Prostate gland (tissue), 2 donors: ENCODE results near the gene VPS37C.

Source experiments
- POLR2A ChIP-seq: fragments of 450-650 bp; IDR thresholded peaks from one replicate; pipeline ENCODE4 v1.6.1; 2016; ENCODE audit warnings: antibody characterized with exemption, mild to moderate bottlenecking
- TF ChIP-seq, protein P1 (sequence below), 4 experiments: fragments of 200-600 bp in 2 of 4; fragments of 450-650 bp in 2 of 4; sonication (generic) in 2 of 4; IDR thresholded peaks; 1 replicate in 3 of 4; 2 replicates in 1 of 4; pipeline ENCODE4 v1.5.1; 2016 to 2019; ENCODE audit warnings: antibody characterized with exemption in 4 of 4, mild to moderate bottlenecking in 2 of 4, moderate library complexity in 2 of 4

- TF ChIP-seq, protein P1, sequence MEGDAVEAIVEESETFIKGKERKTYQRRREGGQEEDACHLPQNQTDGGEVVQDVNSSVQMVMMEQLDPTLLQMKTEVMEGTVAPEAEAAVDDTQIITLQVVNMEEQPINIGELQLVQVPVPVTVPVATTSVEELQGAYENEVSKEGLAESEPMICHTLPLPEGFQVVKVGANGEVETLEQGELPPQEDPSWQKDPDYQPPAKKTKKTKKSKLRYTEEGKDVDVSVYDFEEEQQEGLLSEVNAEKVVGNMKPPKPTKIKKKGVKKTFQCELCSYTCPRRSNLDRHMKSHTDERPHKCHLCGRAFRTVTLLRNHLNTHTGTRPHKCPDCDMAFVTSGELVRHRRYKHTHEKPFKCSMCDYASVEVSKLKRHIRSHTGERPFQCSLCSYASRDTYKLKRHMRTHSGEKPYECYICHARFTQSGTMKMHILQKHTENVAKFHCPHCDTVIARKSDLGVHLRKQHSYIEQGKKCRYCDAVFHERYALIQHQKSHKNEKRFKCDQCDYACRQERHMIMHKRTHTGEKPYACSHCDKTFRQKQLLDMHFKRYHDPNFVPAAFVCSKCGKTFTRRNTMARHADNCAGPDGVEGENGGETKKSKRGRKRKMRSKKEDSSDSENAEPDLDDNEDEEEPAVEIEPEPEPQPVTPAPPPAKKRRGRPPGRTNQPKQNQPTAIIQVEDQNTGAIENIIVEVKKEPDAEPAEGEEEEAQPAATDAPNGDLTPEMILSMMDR (IDR thresholded peaks at IDR 0.05): no peak
- TF ChIP-seq POLR2A: no peak
These were observed 5.9 kb downstream of the VPS37C start for GRCh38 chr11:61155312-61155711.
